Ectodermal cell (in vitro differentiated cells): ENCODE measurements around the gene C1orf21.

Source experiments
- H3K27ac ChIP-seq: 2 replicates; pipeline ENCODE4 v1.7.0; 2013; ENCODE audit warnings: mild to moderate bottlenecking, low read depth, low read length; ENCODE audit not compliant: insufficient read depth, poor library complexity, severe bottlenecking
- H3K27me3 ChIP-seq: 2 replicates; pipeline ENCODE4 v1.7.0; 2013; ENCODE audit warnings: mild to moderate bottlenecking, low read length; ENCODE audit not compliant: insufficient read depth, control insufficient read depth, poor library complexity, severe bottlenecking
- H3K36me3 ChIP-seq: one replicate; pipeline ENCODE4 v1.7.0; 2013; ENCODE audit warnings: low read length; ENCODE audit not compliant: control insufficient read depth, insufficient read depth
- H3K4me1 ChIP-seq: one replicate; pipeline ENCODE4 v1.7.0; 2013; ENCODE audit warnings: low read length; ENCODE audit not compliant: control insufficient read depth, insufficient read depth
- H3K4me3 ChIP-seq: 2 replicates; pipeline ENCODE4 v1.7.0; 2013; ENCODE audit warnings: low read depth, low read length, control low read depth; ENCODE audit not compliant: insufficient read depth
- H3K9me3 ChIP-seq: 2 replicates; pipeline ENCODE4 v1.7.0; 2013; ENCODE audit warnings: mild to moderate bottlenecking, low read length, moderate library complexity; ENCODE audit not compliant: control insufficient read depth
- WGBS, 2 experiments: methylation state at CpG; one replicate each; pipeline ENCODE4 v1.1.7; 2013; ENCODE audit warnings: missing lambda C conversion rate in 2 of 2; 5-methylcytosine and 5-hydroxymethylcytosine counted together

The C1orf21 gene

DNA sequence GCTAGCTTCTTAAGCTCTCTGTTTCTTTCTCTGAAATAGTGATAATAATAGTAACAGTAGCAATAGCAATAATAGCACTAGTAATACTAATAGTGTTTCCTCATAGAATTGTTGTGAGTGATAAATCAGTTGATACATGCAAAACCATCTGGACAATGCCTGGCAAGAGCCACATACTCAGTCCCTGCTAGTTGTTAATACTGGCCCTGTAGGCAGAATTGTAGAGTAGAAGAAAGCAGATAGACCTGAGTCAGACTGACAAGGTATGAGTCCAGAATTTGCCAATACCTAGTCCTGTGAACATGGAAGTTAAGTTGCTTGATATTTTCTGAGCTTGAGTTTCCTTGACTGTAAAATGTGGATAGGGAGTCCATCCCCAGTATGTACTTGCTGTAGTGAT lies 171.9 kb downstream of the C1orf21 start:
- peaks cover 7% of the 10 kb centered on the region for H3K4me1 ChIP-seq
- H3K9me3 ChIP-seq: no peaks in the 10 kb centered on the region
- no peaks in the 10 kb centered on the region for H3K36me3 ChIP-seq
- H3K27me3 ChIP-seq: no peaks in the 10 kb centered on the region
- H3K27ac ChIP-seq: no peak overlapping the region
- no peak overlapping the region for H3K4me3 ChIP-seq

DNA sequence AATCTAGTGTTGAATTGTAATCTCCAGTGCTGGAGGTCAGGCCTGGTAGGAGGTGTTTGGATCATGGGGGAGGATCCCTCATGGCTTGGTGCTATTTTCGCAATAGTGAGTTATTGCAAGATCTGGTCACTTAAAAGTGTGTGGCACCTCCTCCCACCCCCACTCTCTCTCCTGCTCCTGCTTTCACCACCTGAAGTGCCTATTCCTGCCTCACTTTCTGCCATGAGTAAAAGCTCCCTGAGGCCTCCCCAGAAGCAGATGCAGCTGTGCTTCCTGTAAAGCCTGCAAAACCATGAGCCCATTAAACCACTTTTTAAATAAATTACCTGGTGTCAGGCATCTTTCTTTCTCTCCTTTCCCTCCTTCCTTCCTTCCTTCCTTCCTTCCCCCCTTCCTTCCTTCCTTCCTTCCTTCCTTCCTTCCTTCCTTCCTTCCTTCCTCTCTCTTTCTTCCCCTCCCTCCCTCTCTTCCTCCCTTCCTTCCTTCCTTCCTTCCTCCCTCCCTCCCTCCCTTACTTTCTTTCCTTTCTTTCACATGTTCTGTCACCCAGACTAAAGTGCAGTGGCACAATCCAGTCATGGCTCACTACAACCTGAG lies 172.4 kb downstream of the C1orf21 start:
- 95 to 100% methylated on average over 1 of the region's 1 CpG for WGBS, 2 experiments
- no peaks in the 10 kb centered on the region for H3K9me3 ChIP-seq
- H3K36me3 ChIP-seq: no peaks in the 10 kb centered on the region
- H3K27me3 ChIP-seq: no peaks in the 10 kb centered on the region
- H3K27ac ChIP-seq: no peak overlapping the region
- H3K4me3 ChIP-seq: no peak overlapping the region
- peaks cover 7% of the 10 kb centered on the region for H3K4me1 ChIP-seq

DNA sequence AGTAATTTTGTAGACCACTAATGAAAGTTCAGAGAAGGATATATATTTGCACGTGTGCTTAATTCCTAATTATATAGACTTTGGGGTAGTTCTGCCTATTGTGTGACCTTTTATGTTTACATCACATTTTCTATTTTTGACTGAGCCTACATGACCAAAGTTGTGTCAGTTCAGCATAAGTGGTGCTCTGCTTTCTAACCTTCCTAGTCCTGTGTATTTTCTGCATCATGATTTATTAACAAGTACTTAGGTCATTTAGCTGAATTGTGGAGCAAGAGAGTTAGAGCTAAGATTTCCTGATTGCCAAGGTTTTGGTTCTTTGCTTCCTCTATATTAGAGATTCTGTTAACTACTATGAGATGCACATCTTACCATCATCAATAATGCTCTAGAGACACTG lies 176.0 kb downstream of the C1orf21 start:
- 80% methylated on average over 1 of the region's 1 CpG; no CpG with 5 or more reads in 1 of the 2 experiments for WGBS, 2 experiments
- peaks cover 4% of the 10 kb centered on the region for H3K4me1 ChIP-seq
- no peak overlapping the region for H3K27ac ChIP-seq
- peaks cover 5% of the 10 kb centered on the region for H3K36me3 ChIP-seq
- no peak overlapping the region for H3K4me3 ChIP-seq
- no peaks in the 10 kb centered on the region for H3K27me3 ChIP-seq
- H3K9me3 ChIP-seq: no peaks in the 10 kb centered on the region

DNA sequence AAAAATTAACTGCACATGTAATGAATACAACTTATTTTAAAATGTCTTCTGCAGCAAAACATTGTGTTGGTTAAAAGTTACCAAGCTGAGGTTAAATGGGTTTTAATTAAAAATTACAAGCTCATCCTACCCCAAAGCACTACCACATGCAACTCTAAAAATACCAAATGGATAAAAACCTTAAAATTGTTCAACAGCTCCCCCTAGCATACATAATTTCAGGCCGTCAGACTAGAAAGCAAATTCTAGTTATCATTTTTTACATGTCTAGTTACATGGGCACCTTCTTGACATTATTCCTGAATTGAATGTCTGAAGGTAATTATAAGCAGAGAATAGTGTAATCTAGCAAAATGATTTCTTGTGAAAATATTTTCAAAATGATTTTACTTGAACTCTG lies 176.5 kb downstream of the C1orf21 start:
- H3K27ac ChIP-seq: no peak overlapping the region
- 54 to 73% methylated on average over 1 of the region's 1 CpG for WGBS, 2 experiments
- H3K4me3 ChIP-seq: no peak overlapping the region
- H3K36me3 ChIP-seq: peaks cover 5% of the 10 kb centered on the region
- H3K27me3 ChIP-seq: no peaks in the 10 kb centered on the region
- H3K9me3 ChIP-seq: no peaks in the 10 kb centered on the region
- H3K4me1 ChIP-seq: peaks cover 4% of the 10 kb centered on the region

DNA sequence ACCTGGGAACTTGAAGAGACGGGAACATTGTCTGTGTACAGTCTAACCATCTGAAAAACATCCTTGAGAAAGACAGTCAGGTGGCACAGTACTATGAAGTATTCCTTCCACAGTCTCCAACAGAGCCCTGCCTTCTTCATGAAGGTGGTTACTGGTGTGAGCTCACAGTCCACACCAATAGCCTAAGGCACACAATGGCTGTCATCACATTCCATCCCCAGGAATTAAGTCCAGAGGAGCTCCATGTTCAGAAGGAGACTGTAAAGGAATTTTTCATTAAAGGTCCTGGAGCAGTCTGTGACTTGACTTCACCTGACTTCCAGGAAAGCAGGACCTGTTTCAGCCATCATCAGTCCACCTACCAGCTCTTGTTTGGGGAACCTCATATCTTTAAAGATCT lies 180.2 kb downstream of the C1orf21 start:
- 92 to 96% methylated on average over 1 of the region's 1 CpG for WGBS, 2 experiments
- Histone ChIP-seq H3K4me1 (peaks cover 4% of the 10 kb centered on the region), H3K27ac (no peak overlapping the region)

DNA sequence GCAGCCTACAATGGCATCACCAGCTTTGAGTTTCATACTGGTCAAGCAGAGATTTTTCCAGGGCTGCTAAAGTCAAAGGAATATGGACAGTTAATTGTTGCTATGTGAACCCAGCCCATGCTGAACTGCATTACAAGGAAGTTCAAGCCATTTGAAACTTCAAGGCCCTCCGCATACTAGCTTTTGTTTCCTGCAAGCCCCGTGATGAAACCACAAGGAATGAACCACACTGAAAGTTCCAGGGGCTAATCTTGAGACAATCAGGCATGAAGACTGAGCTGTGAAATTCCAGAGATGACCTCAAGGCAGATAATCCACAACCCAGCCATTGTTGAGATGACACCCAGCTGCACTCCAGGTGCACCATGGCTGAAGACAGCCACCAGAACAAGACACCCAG lies 180.8 kb downstream of the C1orf21 start:
- peaks cover 4% of the 10 kb centered on the region for H3K4me1 ChIP-seq
- 90 to 91% methylated on average over 2 of the region's 2 CpGs for WGBS, 2 experiments
- peaks cover 5% of the 10 kb centered on the region for H3K36me3 ChIP-seq
- no peak overlapping the region for H3K4me3 ChIP-seq
- no peak overlapping the region for H3K27ac ChIP-seq
- no peaks in the 10 kb centered on the region for H3K27me3 ChIP-seq
- H3K9me3 ChIP-seq: no peaks in the 10 kb centered on the region

More for the DNA sequence above, 180.2 kb downstream of the C1orf21 start:
- Histone ChIP-seq H3K4me3 (no peak overlapping the region), H3K36me3 (peaks cover 5% of the 10 kb centered on the region), H3K9me3 (no peaks in the 10 kb centered on the region), H3K27me3 (no peaks in the 10 kb centered on the region)

DNA sequence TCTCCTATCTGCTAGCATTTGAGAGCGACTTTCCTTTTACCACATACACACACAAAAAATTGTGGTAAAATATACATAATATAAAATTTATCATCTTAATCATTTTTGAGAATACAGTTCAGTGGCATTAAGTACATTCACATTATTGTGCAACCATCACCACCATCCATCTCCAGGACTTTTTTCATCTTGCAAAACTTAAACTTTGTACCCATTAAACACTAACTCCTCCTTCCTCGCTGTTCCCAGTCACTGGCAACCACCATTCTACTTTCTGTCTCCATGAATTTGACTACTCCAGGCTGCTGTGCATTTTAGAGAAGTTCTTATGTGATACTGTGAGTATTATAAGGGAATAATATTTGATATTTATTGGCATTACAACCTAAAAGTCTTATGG lies 181.3 kb downstream of the C1orf21 start:
- Histone ChIP-seq H3K4me3 (no peak overlapping the region), H3K4me1 (peaks cover 4% of the 10 kb centered on the region), H3K27ac (no peak overlapping the region), H3K27me3 (no peaks in the 10 kb centered on the region), H3K36me3 (peaks cover 5% of the 10 kb centered on the region), H3K9me3 (no peaks in the 10 kb centered on the region)
- WGBS, 2 experiments: 79 to 100% methylated on average over 1 to 2 of the region's 2 CpGs

DNA sequence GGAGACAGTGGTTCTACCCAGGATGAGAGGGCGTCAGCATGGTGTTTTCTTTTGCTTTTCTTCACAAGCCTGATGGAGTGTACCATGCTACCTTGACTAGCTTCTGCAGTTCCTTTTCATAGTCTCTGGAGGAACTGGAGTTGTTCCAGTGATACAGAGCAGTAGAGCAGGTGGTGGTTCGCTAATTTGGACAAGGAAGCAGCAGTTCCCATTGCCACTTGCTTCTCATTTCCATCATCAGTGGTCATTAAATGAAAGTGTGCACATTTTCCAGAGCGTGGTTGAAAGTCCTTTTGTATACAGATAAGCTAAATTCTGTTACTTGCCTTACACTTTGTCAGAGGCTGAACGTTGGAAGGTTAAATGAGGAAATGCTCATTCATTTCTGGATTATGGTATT lies 182.3 kb downstream of the C1orf21 start:
- Histone ChIP-seq H3K4me3 (no peak overlapping the region), H3K4me1 (peaks cover 4% of the 10 kb centered on the region), H3K27me3 (no peaks in the 10 kb centered on the region), H3K9me3 (no peaks in the 10 kb centered on the region), H3K27ac (no peak overlapping the region), H3K36me3 (peaks cover 5% of the 10 kb centered on the region)
- 88 to 95% methylated on average over 3 to 4 of the region's 4 CpGs for WGBS, 2 experiments

DNA sequence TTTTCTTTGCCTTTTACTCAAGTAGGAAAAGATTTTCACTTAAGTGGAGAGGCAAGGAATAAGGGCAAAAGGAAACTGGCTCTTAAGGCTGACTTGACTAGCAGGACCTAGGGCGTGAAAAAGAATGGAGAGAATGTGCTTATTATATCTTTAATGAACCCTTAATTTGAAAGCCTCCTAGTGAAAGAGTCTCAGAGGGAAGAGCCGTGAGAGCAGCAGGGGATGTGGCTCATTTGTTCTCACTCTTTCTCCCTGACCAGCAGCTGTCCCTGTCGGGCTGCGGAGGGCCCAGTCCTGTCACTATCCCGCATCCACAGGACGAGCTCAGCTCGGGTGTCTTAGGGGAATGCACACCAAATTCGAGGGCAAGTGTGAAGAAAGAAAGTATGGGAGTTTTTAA lies 187.8 kb downstream of the C1orf21 start:
- Histone ChIP-seq H3K9me3 (no peaks in the 10 kb centered on the region), H3K4me1 (peaks cover 16% of the 10 kb centered on the region), H3K4me3 (no peak overlapping the region), H3K27ac (peak overlapping the region; percentile 72), H3K36me3 (no peaks in the 10 kb centered on the region), H3K27me3 (no peaks in the 10 kb centered on the region)
- WGBS, 2 experiments: 1 to 2% methylated on average over 8 of the region's 8 CpGs

DNA sequence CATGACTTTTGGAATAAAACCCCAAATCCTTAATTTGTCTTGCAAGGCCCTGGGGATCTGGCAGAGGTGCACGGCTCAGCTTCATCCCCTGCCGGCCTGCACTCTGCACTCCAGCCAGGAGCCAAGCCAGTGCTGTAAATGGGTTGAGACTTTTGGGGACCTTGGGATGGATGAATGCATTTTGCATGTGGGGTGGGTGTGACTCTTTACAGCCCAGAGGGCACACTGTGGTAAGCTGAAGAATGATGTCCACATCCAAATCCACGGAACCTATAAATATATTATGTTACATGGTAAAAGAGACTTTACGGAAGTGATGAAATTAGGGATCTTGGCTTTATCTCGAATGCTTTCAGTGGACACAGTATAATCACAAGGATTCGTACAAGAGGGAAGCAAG lies 190.0 kb downstream of the C1orf21 start:
- no peaks in the 10 kb centered on the region for H3K9me3 ChIP-seq
- H3K27me3 ChIP-seq: no peaks in the 10 kb centered on the region
- peaks cover 16% of the 10 kb centered on the region for H3K4me1 ChIP-seq
- H3K4me3 ChIP-seq: no peak overlapping the region
- H3K36me3 ChIP-seq: no peaks in the 10 kb centered on the region
- 92 to 97% methylated on average over 6 of the region's 6 CpGs for WGBS, 2 experiments
- no peak overlapping the region for H3K27ac ChIP-seq

DNA sequence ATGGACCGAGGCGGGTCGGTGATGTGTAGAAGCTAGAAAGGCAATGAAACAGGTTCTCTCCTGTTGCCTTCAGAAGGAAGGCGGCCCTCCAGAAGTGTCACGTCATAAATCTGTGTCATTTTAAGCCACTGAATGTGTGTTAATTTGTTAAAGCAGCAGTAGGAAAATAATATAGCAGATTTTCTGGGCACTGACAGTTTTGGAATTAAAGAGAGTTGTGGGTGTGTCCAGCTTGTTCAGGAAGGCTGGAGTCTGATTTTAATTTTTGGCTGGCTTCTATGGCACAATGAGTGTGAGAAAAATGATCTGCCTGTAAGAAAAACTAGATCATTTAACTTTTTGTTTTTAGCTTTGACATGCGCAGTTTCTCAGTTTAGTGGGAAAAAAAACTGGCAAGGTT lies 190.5 kb downstream of the C1orf21 start:
- 96 to 97% methylated on average over 6 of the region's 6 CpGs for WGBS, 2 experiments

More for the DNA sequence above, 190.5 kb downstream of the C1orf21 start:
- H3K36me3 ChIP-seq: no peaks in the 10 kb centered on the region
- H3K4me1 ChIP-seq: peaks cover 16% of the 10 kb centered on the region
- H3K9me3 ChIP-seq: no peaks in the 10 kb centered on the region
- H3K27me3 ChIP-seq: no peaks in the 10 kb centered on the region
- H3K27ac ChIP-seq: no peak overlapping the region
- H3K4me3 ChIP-seq: no peak overlapping the region
